HG02973 (cell line): Measurements from ENCODE around the gene FBLN2.
"Not testable (repeated sequence)": the region's sequence is repeated elsewhere in the genome, so short reads cannot be mapped to it uniquely, and the experiment has no call there.

Source experiments
- ATAC-seq: cut with Tn5 transposase; IDR thresholded peaks from one replicate; pipeline ENCODE4 v1.9.1; 2021; ENCODE audit warnings: moderate library complexity; ENCODE audit not compliant: unreplicated experiment

The FBLN2 gene

GRCh38 chr3:13548696-13549622, at the start of gene FBLN2:
Gene FBLN2 (plus strand): TSS chr3:13549125. CDS start chr3:13570356, 21,231 bp downstream.
- no peak for ATAC-seq

DNA sequence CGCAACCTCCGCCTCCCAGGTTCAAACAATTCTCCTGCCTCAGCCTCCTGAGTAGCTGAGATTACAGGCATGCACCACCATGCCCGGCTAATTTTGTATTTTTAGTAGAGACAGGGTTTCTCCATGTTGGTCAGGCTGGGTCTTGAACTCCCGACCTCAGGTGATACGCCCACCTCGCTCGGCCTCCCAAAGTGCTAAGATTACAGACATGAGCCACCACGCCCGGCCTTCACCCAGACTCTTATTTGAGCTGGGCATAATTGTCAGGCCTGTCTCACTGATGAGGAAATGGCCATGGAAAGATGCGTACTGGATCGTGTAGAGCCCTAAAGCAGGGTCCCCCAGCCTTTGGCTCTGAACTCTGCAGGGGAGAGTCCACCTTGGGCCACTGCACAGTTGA, 49.7 kb upstream of the FBLN2 start:
- ATAC-seq, result not testable (repeated sequence)

DNA sequence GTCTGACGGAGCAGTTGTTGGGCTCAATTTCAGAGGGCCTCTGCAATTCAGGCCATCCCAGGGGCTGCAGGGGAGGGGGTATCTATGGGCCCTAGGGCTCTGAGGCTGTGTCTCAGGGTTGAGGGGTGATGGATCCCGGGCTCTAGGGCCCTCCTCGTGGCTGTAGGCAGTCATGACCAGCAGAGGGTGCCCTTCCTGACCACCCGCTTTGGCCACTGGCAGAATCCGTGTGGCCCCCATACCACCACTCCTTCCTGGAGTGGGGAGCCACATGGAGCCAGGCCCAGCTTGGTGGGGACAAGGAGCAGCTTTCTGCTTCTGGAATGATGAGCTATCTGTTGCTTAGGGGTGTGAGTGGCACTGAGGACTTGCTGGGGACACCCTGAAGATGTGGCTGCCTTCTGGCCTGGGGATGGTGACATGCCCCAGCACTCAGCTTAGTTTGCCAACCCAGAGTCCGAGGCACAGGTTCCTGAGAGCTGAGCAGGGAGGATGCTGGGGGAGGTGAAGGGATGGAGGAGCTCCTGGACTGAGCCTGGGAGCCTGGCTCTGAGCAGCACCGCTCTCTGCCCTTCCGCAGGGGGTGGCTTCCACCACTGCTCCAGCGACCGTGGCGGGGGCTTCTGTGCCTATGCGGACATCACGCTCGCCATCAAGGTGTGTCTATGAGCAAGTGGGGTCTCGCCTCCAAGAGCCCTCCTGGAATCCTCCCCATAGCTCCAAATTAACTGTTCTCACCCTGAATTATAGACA, 48.6 kb upstream of the FBLN2 start:
- no peak for ATAC-seq

GRCh38 chr3:13501056-13501455, 47.9 kb upstream of the FBLN2 start:
- no peak for ATAC-seq

- ATAC-seq, result no peak
Measured at GRCh38 chr3:13501521-13501920, 47.4 kb upstream of the FBLN2 start.

DNA sequence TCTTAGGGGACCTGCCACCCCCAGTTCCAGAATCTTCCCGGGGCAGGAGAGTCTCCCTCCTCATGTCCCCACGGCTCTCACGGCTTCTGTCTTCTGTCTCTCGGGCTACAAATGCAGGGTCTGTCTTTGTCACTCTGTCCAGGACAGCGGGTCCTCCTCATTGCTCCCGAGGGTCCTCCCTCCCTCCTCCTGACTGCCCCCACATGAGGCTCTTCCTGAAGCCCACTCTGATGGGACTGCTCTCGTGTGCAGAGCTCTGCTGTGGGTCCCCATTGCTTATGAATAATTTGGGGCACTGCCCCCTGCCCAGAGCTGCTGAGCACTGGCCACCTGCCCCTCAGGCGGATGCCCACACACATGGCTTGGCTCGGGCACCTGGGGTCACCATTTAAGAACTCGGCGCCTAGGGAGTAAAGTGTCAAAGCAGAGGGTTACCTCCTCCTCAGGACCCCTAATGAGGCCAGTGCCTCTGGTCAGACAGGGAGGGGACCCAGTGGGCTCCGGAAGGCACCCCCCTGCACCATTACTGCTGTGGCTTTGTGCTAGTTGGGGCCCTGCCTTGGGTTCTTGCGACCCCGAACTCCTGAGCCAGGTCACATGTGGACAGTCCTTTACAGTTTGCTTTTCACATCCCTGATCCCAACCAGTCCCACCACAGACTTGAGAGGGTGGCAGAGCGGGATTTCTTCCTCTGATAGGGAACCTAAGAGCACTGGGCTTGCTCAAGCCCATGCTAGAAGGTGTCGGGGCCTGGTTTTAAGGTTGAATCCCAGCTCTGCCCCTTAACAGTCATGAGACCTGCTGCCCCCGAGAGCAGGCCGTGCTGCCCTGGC, 46.8 kb upstream of the FBLN2 start:
- ATAC-seq, result no peak

DNA sequence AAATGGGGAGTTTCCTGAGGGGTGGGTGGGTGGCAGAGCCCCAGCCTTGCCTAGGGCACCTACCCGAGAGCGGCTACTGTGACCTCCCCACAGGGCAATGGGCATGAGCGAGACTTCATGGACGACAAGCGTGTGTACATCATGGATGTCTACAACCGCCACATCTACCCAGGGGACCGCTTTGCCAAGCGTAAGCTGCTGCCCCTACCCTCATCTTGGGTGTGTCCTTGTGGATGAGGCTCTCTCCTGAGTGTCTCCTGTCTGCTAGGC, 46.2 kb upstream of the FBLN2 start:
- no peak for ATAC-seq

DNA sequence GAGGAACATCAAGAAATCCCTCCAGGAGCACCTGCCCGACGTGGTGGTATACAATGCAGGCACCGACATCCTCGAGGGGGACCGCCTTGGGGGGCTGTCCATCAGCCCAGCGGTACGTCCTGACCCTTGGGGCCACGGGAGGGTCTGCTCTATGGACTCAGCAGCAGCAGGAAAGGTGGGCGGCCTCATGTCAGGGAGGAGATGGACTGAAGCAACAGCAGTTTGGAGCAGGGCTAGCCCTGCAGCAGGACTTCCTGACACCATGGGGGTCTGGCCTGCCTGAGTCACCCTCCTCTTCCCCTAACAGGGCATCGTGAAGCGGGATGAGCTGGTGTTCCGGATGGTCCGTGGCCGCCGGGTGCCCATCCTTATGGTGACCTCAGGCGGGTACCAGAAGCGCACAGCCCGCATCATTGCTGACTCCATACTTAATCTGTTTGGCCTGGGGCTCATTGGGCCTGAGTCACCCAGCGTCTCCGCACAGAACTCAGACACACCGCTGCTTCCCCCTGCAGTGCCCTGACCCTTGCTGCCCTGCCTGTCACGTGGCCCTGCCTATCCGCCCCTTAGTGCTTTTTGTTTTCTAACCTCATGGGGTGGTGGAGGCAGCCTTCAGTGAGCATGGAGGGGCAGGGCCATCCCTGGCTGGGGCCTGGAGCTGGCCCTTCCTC, 44.6 kb upstream of the FBLN2 start:
- ATAC-seq, result no peak

GRCh38 chr3:13505147-13506130, 43.5 kb upstream of the FBLN2 start:
- ATAC-seq, result no peak

- ATAC-seq, result no peak
Measured at GRCh38 chr3:13506239-13506638, 42.7 kb upstream of the FBLN2 start.

- ATAC-seq, result no peak
Measured at GRCh38 chr3:13506680-13507079, 42.2 kb upstream of the FBLN2 start.

- no peak for ATAC-seq
Measured at GRCh38 chr3:13507247-13507569, 41.7 kb upstream of the FBLN2 start.

- no peak for ATAC-seq
Measured at GRCh38 chr3:13507570-13508339, 41.2 kb upstream of the FBLN2 start.

- no peak for ATAC-seq
Measured at GRCh38 chr3:13508496-13508895, 40.4 kb upstream of the FBLN2 start.

GRCh38 chr3:13509059-13509815, 39.7 kb upstream of the FBLN2 start:
- no peak for ATAC-seq

DNA sequence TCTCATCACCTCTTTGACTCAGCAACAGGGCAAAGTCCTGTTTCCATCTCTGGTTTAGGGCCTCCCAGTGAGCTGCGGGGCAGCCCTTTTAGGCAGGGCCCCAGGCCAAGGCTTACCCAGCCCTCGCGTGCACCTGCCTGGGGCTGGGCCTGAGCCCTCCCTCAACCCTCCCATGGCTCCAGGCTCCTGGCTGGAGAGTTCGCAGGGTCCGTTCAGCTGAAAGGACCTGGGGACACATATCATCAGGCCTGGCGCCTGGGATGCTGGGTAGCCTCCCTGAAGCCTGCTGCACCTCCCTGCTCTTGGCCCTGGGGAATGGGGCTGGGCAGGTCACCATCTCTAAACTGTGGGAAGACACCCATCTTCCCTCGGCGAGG, 39.1 kb upstream of the FBLN2 start:
- ATAC-seq, result no peak

- no peak for ATAC-seq
Measured at GRCh38 chr3:13512451-13512850, 36.5 kb upstream of the FBLN2 start.
